OCI-LY3 (cell line): Measurements from ENCODE around the gene GFRA1.

Experiments used
- CTCF ChIP-seq: fragments of 200-600, 300-600 bp; sonication (generic); IDR thresholded peaks from 2 replicates; pipeline ENCODE4 v1.5.1; 2014; ENCODE audit warnings: antibody characterized with exemption, low read length, low read depth
- EZH2phosphoT487 ChIP-seq: fragments of 200-600 bp; shearing (Covaris generic); IDR thresholded peaks from 2 replicates; pipeline ENCODE4 v1.6.1; 2018; ENCODE audit warnings: antibody characterized with exemption, mixed run types, low read depth

- TF ChIP-seq CTCF (no peak), EZH2phosphoT487 (no peak)
These were observed 88.6 kb downstream of the GFRA1 start for GRCh38 chr10:116184512-116184794.
